ENCODE results near the gene ARHGAP45. TPM values are rescaled to one million over a fixed set of nuclear protein-coding genes. Genes with fewer than 3 reads are reported as not detected.

ARHGAP45 gene
- total RNA-seq, 1 donor from 2014 or later: 312 TPM

DNA sequence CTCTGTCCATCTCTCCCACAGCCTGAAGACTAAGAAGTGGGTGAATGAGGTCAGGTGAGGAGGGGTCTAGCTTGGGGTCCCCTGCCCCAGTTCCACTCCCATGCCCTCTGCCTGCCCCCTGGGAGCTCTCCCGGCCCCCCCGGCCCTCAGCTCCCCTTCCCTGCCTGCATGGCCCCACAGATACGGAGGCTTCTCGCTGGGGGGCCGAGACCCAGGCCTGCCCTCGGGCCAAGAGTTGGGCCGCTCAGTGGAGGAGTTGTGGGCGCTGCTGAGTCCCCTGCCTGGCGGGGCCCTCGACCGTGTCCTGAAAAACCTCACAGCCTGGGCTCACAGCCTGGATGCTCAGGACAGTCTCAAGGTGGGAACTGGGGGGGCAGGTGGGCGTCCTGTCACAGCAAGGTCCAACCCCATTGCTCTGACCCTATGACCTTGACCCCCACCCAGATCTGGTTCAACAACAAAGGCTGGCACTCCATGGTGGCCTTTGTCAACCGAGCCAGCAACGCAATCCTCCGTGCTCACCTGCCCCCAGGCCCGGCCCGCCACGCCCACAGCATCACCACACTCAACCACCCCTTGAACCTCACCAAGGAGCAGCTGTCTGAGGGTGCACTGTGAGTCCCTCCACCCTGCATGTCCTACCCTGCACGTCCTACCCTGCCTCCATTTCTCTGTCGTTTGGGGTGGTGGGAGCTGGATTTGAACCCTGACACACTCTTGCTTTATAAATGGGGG is 10.9 kb upstream of the ARHGAP45 start:
- no peak overlapping the region for H3K27ac Mint-ChIP-seq
- DNase-seq (no peak), ATAC-seq (ENCODE audit: low read depth) (no peak)
- peaks cover 26% of the 10 kb centered on the region for H3K4me1 Mint-ChIP-seq
- no peaks in the 10 kb centered on the region for H3K27me3 Mint-ChIP-seq
- H3K36me3 Mint-ChIP-seq (ENCODE audit: low read depth): peaks cover 56% of the 10 kb centered on the region
- CTCF ChIA-PET: interaction anchor here (2.6 kb wide), 1 partner anchor 33 kb away, joined by 13 read pairs; no protein-coding TSS in a partner anchor
- H3K4me3 Mint-ChIP-seq: no peak overlapping the region
- intact Hi-C loops (cut with micrococcal nuclease): loop anchor here (2.0 kb wide), 2 partner anchors 15 to 31 kb away; partner anchors contain the start of gene ABCA7
- peaks cover 6% of the 10 kb centered on the region for H3K9me3 Mint-ChIP-seq
- POLR2A ChIA-PET: interaction anchor here (1.3 to 3.6 kb wide), 3 partner anchors 11 to 19 kb away, joined by 4 to 25 read pairs (median 12); partner anchors contain the start of gene ARHGAP45
- TF ChIP-seq, protein P1, sequence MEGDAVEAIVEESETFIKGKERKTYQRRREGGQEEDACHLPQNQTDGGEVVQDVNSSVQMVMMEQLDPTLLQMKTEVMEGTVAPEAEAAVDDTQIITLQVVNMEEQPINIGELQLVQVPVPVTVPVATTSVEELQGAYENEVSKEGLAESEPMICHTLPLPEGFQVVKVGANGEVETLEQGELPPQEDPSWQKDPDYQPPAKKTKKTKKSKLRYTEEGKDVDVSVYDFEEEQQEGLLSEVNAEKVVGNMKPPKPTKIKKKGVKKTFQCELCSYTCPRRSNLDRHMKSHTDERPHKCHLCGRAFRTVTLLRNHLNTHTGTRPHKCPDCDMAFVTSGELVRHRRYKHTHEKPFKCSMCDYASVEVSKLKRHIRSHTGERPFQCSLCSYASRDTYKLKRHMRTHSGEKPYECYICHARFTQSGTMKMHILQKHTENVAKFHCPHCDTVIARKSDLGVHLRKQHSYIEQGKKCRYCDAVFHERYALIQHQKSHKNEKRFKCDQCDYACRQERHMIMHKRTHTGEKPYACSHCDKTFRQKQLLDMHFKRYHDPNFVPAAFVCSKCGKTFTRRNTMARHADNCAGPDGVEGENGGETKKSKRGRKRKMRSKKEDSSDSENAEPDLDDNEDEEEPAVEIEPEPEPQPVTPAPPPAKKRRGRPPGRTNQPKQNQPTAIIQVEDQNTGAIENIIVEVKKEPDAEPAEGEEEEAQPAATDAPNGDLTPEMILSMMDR (IDR thresholded peaks at IDR 0.05): no peak

DNA sequence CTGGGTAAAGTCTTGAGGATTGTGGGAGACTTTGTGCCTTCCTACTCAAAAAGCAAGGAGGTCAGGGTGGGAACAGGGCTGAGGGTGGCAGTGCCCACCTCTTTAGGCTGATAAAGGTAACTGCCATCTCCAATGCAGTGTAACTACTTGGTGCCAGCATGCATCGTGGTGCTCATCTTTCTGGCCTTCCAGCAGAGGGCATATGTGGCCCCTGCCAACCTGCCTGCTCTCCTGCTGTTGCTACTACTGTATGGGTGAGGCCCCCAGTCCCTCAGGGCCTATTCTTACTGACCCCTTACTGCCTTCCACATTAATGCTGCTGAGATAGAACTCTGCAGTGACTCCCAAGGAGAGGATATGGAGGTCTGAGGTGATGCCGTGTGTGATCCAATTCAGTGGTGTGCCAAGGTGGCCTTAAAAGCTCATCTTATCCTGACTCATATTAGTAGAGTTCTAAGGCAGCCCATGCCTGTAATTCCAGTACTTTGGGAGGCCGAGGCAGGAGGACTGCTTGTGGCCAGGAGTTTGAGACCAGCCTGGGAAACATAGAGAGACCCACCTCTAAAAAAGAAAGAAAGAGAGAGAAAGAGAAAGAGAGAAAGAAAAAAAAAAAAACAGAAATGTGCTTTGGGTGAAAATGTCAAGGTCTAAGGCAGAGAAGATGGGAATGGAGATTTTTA is 9.7 kb upstream of the ARHGAP45 start:
- ChIA-PET POLR2A (interaction anchor here (0.5 to 3.6 kb wide), 11 partner anchors 10 to 212 kb away, joined by 3 to 25 read pairs (median 5); partner anchors contain the start of genes ABCA7, ARHGAP45 and CIRBP), CTCF (interaction anchor here (0.6 to 2.6 kb wide), 6 partner anchors 9 to 56 kb away, joined by 3 to 13 read pairs (median 4); partner anchors contain the start of genes ARHGAP45 and GPX4)
- Mint-ChIP-seq H3K4me1 (peaks cover 23% of the 10 kb centered on the region), H3K27ac (peak overlapping the region; percentile 83), H3K9me3 (peaks cover 6% of the 10 kb centered on the region), H3K36me3 (ENCODE audit: low read depth) (peaks cover 52% of the 10 kb centered on the region), H3K4me3 (no peak overlapping the region), H3K27me3 (no peaks in the 10 kb centered on the region)
- DNase-seq (no peak), ATAC-seq (ENCODE audit: low read depth) (peak; percentile 70)
- intact Hi-C loops (cut with micrococcal nuclease): loop anchor here (2.0 kb wide), 2 partner anchors 17 to 29 kb away; partner anchors contain the start of gene ABCA7
- TF ChIP-seq, protein P1 (IDR thresholded peaks at IDR 0.05): no peak

DNA sequence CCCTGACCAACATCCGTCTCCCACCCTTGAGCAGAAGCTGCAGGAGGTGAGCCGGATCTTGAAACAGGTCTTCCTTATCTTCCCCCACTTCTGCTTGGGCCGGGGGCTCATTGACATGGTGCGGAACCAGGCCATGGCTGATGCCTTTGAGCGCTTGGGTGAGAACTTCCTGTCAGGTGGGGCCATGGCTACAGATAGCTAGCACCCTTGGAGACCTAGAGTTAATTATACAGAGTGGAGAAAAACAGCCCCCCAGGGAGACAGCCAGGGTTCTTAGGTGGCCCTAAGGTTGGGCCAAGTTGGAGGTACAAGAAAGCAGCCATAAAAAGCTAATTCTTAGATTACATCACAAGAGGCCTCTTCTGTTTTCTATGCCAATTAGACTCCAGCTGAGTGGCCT is 8.9 kb upstream of the ARHGAP45 start:
- Mint-ChIP-seq H3K27ac (peak overlapping the region; percentile 83), H3K27me3 (no peaks in the 10 kb centered on the region), H3K36me3 (ENCODE audit: low read depth) (peaks cover 49% of the 10 kb centered on the region), H3K4me1 (peaks cover 23% of the 10 kb centered on the region), H3K9me3 (peaks cover 6% of the 10 kb centered on the region), H3K4me3 (no peak overlapping the region)
- ChIA-PET POLR2A (interaction anchor here (0.5 to 3.6 kb wide), 9 partner anchors 9 to 211 kb away, joined by 3 to 25 read pairs (median 6); partner anchors contain the start of genes ABCA7, ARHGAP45 and CIRBP), CTCF (interaction anchor here (0.6 to 2.6 kb wide), 5 partner anchors 9 to 55 kb away, joined by 3 to 13 read pairs (median 5); partner anchors contain the start of genes ARHGAP45 and GPX4)
- peak; percentile 38 for ATAC-seq (ENCODE audit: low read depth)
- intact Hi-C loops (cut with micrococcal nuclease): no loop called here
- TF ChIP-seq, protein P1 (IDR thresholded peaks at IDR 0.05): no peak
- no peak for DNase-seq

DNA sequence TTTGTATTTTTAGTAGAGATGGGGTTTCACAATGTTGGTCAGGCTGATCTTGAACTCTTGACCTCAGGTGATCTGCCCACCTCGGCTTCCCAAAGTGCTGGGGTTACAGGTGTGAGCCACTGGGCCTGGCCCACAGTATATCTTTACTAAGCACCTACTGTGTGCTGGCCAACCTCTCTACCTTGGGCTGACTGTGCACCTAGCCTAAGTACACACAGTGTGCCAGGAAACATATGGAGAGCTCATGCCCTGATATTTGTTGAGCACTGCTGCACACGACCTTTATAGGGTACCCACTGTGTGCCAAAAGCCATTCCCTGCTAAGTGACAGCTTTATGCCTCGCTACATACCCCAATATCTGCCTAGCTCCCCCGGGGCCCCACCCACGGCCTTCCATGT is 6.3 kb upstream of the ARHGAP45 start:
- ATAC-seq (ENCODE audit: low read depth) (no peak), DNase-seq (no peak)
- no peaks in the 10 kb centered on the region for H3K27me3 Mint-ChIP-seq
- H3K9me3 Mint-ChIP-seq: peaks cover 6% of the 10 kb centered on the region
- peaks cover 39% of the 10 kb centered on the region for H3K4me1 Mint-ChIP-seq
- H3K4me3 Mint-ChIP-seq: no peak overlapping the region
- H3K27ac Mint-ChIP-seq: no peak overlapping the region
- CTCF ChIA-PET: no interaction called here
- TF ChIP-seq, protein P1 (IDR thresholded peaks at IDR 0.05): no peak
- H3K36me3 Mint-ChIP-seq (ENCODE audit: low read depth): peaks cover 36% of the 10 kb centered on the region
- POLR2A ChIA-PET: interaction anchor here (0.6 to 1.4 kb wide), 6 partner anchors 12 to 146 kb away, joined by 3 to 9 read pairs (median 3); no protein-coding TSS in a partner anchor
- intact Hi-C loops (cut with micrococcal nuclease): no loop called here

Measured in activated B cell treated with CpG ODN at 0.5 μM for 24 hours (primary cell).